ENCODE results near the gene CHCHD6. TPM values are rescaled to one million over a fixed set of nuclear protein-coding genes. Genes with fewer than 3 reads are reported as not detected.
"Not testable (repeated sequence)": the region's sequence is repeated elsewhere in the genome, so short reads cannot be mapped to it uniquely, and the experiment has no call there.

CHCHD6 gene
- total RNA-seq, 1 experiment from 2014 or later, result 45.9 TPM

- Mint-ChIP-seq H3K4me1 (ENCODE audit: low read depth, unreplicated experiment) (peaks cover 48% of the 10 kb centered on the region), H3K27me3 (ENCODE audit: unreplicated experiment) (no peaks in the 10 kb centered on the region), H3K27ac (ENCODE audit: unreplicated experiment) (peak overlapping the region; percentile 65), H3K36me3 (ENCODE audit: insufficient read depth, unreplicated experiment) (no peaks in the 10 kb centered on the region), H3K9me3 (ENCODE audit: low read depth, unreplicated experiment) (no peaks in the 10 kb centered on the region), H3K4me3 (ENCODE audit: low read depth, unreplicated experiment) (peak overlapping the region; percentile 38)
- peak; percentile 82 for DNase-seq
- intact Hi-C loops (cut with micrococcal nuclease; ENCODE audit: unreplicated experiment), result no loop called here
- no TSS peak for BruUV-seq (replicated peaks)
- CTCF ChIA-PET, result interaction anchor here (0.5 kb wide), 1 partner anchor 178 kb away, joined by 3 read pairs; no protein-coding TSS in a partner anchor
- TF ChIP-seq, protein P1, sequence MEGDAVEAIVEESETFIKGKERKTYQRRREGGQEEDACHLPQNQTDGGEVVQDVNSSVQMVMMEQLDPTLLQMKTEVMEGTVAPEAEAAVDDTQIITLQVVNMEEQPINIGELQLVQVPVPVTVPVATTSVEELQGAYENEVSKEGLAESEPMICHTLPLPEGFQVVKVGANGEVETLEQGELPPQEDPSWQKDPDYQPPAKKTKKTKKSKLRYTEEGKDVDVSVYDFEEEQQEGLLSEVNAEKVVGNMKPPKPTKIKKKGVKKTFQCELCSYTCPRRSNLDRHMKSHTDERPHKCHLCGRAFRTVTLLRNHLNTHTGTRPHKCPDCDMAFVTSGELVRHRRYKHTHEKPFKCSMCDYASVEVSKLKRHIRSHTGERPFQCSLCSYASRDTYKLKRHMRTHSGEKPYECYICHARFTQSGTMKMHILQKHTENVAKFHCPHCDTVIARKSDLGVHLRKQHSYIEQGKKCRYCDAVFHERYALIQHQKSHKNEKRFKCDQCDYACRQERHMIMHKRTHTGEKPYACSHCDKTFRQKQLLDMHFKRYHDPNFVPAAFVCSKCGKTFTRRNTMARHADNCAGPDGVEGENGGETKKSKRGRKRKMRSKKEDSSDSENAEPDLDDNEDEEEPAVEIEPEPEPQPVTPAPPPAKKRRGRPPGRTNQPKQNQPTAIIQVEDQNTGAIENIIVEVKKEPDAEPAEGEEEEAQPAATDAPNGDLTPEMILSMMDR (IDR thresholded peaks at IDR 0.05; ENCODE audit: unreplicated experiment), result no peak
Observed at GRCh38 chr3:126782536-126782935, 78.5 kb downstream of the CHCHD6 start.

GRCh38 chr3:126784254-126784653 is 80.2 kb downstream of the CHCHD6 start:
- no peaks in the 10 kb centered on the region for H3K27me3 Mint-ChIP-seq (ENCODE audit: unreplicated experiment)
- intact Hi-C loops (cut with micrococcal nuclease; ENCODE audit: unreplicated experiment), result no loop called here
- H3K4me3 Mint-ChIP-seq (ENCODE audit: low read depth, unreplicated experiment), result no peak overlapping the region
- peaks cover 48% of the 10 kb centered on the region for H3K4me1 Mint-ChIP-seq (ENCODE audit: low read depth, unreplicated experiment)
- H3K9me3 Mint-ChIP-seq (ENCODE audit: low read depth, unreplicated experiment), result no peaks in the 10 kb centered on the region
- no peaks in the 10 kb centered on the region for H3K36me3 Mint-ChIP-seq (ENCODE audit: insufficient read depth, unreplicated experiment)
- TF ChIP-seq, protein P1 (IDR thresholded peaks at IDR 0.05; ENCODE audit: unreplicated experiment), result no peak
- H3K27ac Mint-ChIP-seq (ENCODE audit: unreplicated experiment), result no peak overlapping the region
- no peak for DNase-seq
- BruUV-seq (replicated peaks), result no TSS peak
- CTCF ChIA-PET, result interaction anchor here (0.6 to 0.8 kb wide), 2 partner anchors 781 to 972 kb away, joined by 3 to 4 read pairs; no protein-coding TSS in a partner anchor

GRCh38 chr3:126791320-126791719 is 87.3 kb downstream of the CHCHD6 start:
- H3K27me3 Mint-ChIP-seq (ENCODE audit: unreplicated experiment); DNase-seq; H3K4me1 Mint-ChIP-seq (ENCODE audit: low read depth, unreplicated experiment); CTCF ChIA-PET; BruUV-seq (replicated peaks); H3K36me3 Mint-ChIP-seq (ENCODE audit: insufficient read depth, unreplicated experiment); H3K4me3 Mint-ChIP-seq (ENCODE audit: low read depth, unreplicated experiment); intact Hi-C loops (cut with micrococcal nuclease; ENCODE audit: unreplicated experiment); H3K27ac Mint-ChIP-seq (ENCODE audit: unreplicated experiment): not testable (repeated sequence)
- H3K9me3 Mint-ChIP-seq (ENCODE audit: low read depth, unreplicated experiment), result peaks cover 21% of the 10 kb centered on the region

DNA sequence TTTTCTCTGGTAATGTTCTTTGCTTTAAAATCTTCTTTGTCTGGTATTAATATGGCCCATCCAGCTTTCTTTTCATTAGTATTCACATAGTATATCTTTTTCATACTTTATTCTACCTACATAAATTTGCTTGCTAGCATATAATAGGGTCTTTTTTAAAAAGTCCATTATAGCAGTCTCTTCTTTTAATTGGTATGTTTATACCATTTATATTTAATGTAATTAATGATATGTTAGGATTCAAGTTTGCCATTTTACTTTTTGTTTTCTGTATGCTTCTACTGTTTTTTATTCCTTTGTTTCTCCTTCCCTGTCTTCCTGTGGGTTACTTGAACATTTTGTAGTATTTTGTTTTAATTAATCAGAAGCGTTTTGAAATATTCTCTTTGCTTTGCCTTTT is 89.0 kb downstream of the CHCHD6 start:
- Mint-ChIP-seq H3K4me1 (ENCODE audit: low read depth, unreplicated experiment) (no peaks in the 10 kb centered on the region), H3K27ac (ENCODE audit: unreplicated experiment) (no peak overlapping the region), H3K36me3 (ENCODE audit: insufficient read depth, unreplicated experiment) (no peaks in the 10 kb centered on the region), H3K9me3 (ENCODE audit: low read depth, unreplicated experiment) (peaks cover 21% of the 10 kb centered on the region), H3K4me3 (ENCODE audit: low read depth, unreplicated experiment) (no peak overlapping the region), H3K27me3 (ENCODE audit: unreplicated experiment) (no peaks in the 10 kb centered on the region)
- BruUV-seq (replicated peaks), result no TSS peak
- intact Hi-C loops (cut with micrococcal nuclease; ENCODE audit: unreplicated experiment), result no loop called here
- CTCF ChIA-PET, result no interaction called here
- no peak for DNase-seq
- TF ChIP-seq, protein P1 (IDR thresholded peaks at IDR 0.05; ENCODE audit: unreplicated experiment), result no peak

GRCh38 chr3:126797563-126797962 is 93.5 kb downstream of the CHCHD6 start:
- Mint-ChIP-seq H3K27me3 (ENCODE audit: unreplicated experiment) (no peaks in the 10 kb centered on the region), H3K9me3 (ENCODE audit: low read depth, unreplicated experiment) (peaks cover 22% of the 10 kb centered on the region), H3K4me3 (ENCODE audit: low read depth, unreplicated experiment) (no peak overlapping the region), H3K4me1 (ENCODE audit: low read depth, unreplicated experiment) (no peaks in the 10 kb centered on the region), H3K27ac (ENCODE audit: unreplicated experiment) (no peak overlapping the region), H3K36me3 (ENCODE audit: insufficient read depth, unreplicated experiment) (no peaks in the 10 kb centered on the region)
- CTCF ChIA-PET, result no interaction called here
- intact Hi-C loops (cut with micrococcal nuclease; ENCODE audit: unreplicated experiment), result no loop called here
- BruUV-seq (replicated peaks), result no TSS peak
- DNase-seq, result no peak
- TF ChIP-seq, protein P1 (IDR thresholded peaks at IDR 0.05; ENCODE audit: unreplicated experiment), result no peak
